Measurements from ENCODE around the gene UQCRHL. TPM values are rescaled to one million over a fixed set of nuclear protein-coding genes. Genes with fewer than 3 reads are reported as not detected.
"Not testable (repeated sequence)": the region's sequence is repeated elsewhere in the genome, so short reads cannot be mapped to it uniquely, and the experiment has no call there.

The UQCRHL gene
- total RNA-seq (1 to 10 TPM; 2.1 to 6.3 (median 3.2) TPM), polyA plus RNA-seq (1 to 10 TPM; 4.5 to 8.6 TPM)
- long read RNA-seq, donor 1 = 0 reads
- long read RNA-seq, donor 2 = 0 reads
- long read RNA-seq, donor 3 = 0 reads

DNA sequence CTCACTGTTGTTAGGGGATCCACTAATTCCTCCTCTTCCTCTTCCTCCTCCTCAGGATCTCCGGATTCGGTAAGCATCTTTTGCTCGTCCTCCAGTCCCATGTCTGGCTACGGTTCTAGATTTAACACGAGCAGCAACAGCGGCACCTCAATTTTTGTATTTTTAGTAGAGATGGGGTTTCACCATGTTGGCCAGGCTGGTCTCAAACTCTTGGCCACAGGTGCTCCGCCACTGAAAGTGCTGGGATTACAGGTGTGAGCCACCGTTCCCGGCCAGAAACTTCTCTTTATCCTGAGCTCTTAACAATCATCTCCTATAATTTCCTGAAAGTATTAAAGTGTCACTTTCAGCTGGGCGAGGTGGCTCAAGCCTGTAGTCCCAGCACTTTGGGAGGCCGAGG is at the start of gene UQCRHL:
TSS of gene UQCRHL (minus strand) at position 101 of the 400 bp plus-strand sequence. CDS start at position 101, 0 bp downstream.
- 92 to 94% methylated on average over 11 of the region's 11 CpGs for WGBS, 2 donors
- H3K9me3 ChIP-seq; ATAC-seq; H3K27ac ChIP-seq; H3K4me3 ChIP-seq; DNase-seq; H3K4me1 ChIP-seq; intact Hi-C loops (cut with DNase I); H3K36me3 ChIP-seq; H3K27me3 ChIP-seq: not testable (repeated sequence)

DNA sequence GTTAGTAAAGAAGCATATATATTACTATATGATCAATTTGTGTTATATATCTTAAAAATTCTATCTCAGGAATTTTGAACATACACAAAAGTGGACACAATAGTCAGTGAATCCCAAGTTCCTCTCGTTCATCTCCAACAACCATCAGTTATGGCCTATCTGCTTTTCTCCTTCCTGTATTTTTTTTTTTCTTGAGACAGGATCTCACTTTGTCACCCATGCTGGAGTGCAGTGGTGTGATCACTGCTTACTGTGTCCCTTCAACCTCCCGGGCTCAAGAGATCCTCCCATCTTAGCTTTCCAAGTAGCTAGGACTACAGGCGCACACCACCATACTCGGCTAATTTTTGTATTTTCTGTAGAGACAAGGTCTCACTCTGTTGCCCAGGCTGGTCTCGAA is 49.4 kb upstream of the UQCRHL start:
- peaks cover 0 to 72% (median 38%) of the 10 kb centered on the region in 9 donors for H3K4me1 ChIP-seq
- no peaks in the 10 kb centered on the region for H3K9me3 ChIP-seq
- WGBS, 2 donors = 89 to 90% methylated on average over 5 of the region's 5 CpGs
- H3K4me3 ChIP-seq = no peak overlapping the region
- DNase-seq = no peak
- intact Hi-C loops (cut with DNase I) = loop anchor here in 1 of 10 donors (1.0 kb wide), 1 partner anchor 13 kb away; no protein-coding TSS in a partner anchor
- ATAC-seq = no peak
- no peaks in the 10 kb centered on the region for H3K27me3 ChIP-seq
- TF ChIP-seq, protein P1, sequence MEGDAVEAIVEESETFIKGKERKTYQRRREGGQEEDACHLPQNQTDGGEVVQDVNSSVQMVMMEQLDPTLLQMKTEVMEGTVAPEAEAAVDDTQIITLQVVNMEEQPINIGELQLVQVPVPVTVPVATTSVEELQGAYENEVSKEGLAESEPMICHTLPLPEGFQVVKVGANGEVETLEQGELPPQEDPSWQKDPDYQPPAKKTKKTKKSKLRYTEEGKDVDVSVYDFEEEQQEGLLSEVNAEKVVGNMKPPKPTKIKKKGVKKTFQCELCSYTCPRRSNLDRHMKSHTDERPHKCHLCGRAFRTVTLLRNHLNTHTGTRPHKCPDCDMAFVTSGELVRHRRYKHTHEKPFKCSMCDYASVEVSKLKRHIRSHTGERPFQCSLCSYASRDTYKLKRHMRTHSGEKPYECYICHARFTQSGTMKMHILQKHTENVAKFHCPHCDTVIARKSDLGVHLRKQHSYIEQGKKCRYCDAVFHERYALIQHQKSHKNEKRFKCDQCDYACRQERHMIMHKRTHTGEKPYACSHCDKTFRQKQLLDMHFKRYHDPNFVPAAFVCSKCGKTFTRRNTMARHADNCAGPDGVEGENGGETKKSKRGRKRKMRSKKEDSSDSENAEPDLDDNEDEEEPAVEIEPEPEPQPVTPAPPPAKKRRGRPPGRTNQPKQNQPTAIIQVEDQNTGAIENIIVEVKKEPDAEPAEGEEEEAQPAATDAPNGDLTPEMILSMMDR (IDR thresholded peaks at IDR 0.05) = no peak
- H3K27ac ChIP-seq = no peak overlapping the region
- no peaks in the 10 kb centered on the region for H3K36me3 ChIP-seq

GRCh38 chr1:15852828-15853302 is 45.4 kb upstream of the UQCRHL start:
- Histone ChIP-seq H3K9me3 (no peaks in the 10 kb centered on the region), H3K4me1 (peaks cover 4 to 80% (median 61%) of the 10 kb centered on the region in 9 donors), H3K4me3 (no peak overlapping the region), H3K27me3 (no peaks in the 10 kb centered on the region), H3K27ac (peak overlapping the region in 3 of 10 donors; percentile 5 to 94 (median 18)), H3K36me3 (no peaks in the 10 kb centered on the region)
- DNase-seq (no peak), ATAC-seq (no peak)
- TF ChIP-seq, protein P1 (IDR thresholded peaks at IDR 0.05) = no peak
- WGBS, 2 donors = 90 to 96% methylated on average over 3 of the region's 3 CpGs
- intact Hi-C loops (cut with DNase I) = loop anchor here in 4 of 10 donors (5.0 kb wide), 2 partner anchors 34 to 69 kb away; no protein-coding TSS in a partner anchor

GRCh38 chr1:15852036-15852827 is 44.8 kb upstream of the UQCRHL start:
- H3K4me1 ChIP-seq = peaks cover 4 to 74% (median 60%) of the 10 kb centered on the region in 9 donors
- TF ChIP-seq, protein P1 (IDR thresholded peaks at IDR 0.05) = no peak
- H3K36me3 ChIP-seq = no peaks in the 10 kb centered on the region
- H3K27ac ChIP-seq = peak overlapping the region in 9 of 10 donors; percentile 19 to 99 (median 94)
- intact Hi-C loops (cut with DNase I) = loop anchor here in 4 of 10 donors (5.0 kb wide), 2 partner anchors 35 to 70 kb away; no protein-coding TSS in a partner anchor
- ATAC-seq = no peak
- no peaks in the 10 kb centered on the region for H3K27me3 ChIP-seq
- H3K9me3 ChIP-seq = no peaks in the 10 kb centered on the region
- WGBS, 2 donors = 33 to 35% methylated on average over 6 of the region's 6 CpGs
- DNase-seq = no peak
- peak overlapping the region in 2 of 10 donors; percentile 5 to 76 for H3K4me3 ChIP-seq
